ENCODE measurements around the gene ODAPH. TPM values are rescaled to one million over a fixed set of nuclear protein-coding genes. Genes with fewer than 3 reads are reported as not detected.
"Not testable (repeated sequence)": the region's sequence is repeated elsewhere in the genome, so short reads cannot be mapped to it uniquely, and the experiment has no call there.

The ODAPH gene, protein sequence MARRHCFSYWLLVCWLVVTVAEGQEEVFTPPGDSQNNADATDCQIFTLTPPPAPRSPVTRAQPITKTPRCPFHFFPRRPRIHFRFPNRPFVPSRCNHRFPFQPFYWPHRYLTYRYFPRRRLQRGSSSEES
- total RNA-seq (not detected), polyA plus RNA-seq (not detected)

DNA sequence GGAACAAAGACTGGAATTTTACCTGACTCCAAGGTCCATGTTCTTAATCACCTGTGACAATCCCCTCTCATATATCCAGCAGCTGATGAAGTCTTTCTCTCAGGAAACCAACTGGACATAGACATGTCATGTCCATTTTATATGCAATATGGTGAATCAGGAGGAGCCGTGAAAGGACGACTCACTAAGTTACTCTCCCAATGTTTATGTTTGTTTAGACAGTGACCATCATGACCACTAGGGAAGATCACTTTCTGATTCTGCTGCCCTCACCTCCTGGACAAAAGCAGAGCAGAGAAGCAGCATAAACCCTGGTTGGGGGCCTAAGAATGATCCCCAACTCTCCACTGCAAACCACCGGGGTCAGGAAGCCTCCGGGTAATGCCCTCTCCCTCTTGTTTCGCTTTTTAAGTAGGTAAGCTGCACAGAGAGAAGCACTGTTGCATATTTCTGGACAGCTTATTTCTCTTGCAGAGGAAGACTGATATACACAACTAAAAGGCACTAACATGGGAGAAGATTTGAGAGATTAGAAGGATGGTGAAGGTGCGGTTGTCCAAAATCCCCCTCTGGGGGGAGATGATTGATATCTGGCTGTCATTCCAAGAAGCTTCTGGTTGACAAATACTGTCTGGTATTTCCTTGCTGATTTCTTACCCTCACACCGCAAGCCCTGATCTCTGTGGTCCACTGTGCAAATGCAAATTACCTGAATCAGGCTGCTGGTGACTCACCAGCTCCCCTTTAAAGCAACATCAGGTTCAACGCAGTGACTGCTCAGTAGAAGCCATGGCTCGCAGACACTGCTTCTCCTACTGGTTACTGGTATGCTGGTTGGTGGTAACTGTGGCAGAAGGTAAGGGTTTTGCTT is at the start of gene ODAPH:
Gene ODAPH (plus strand): TSS at position 773 of the 871 bp plus-strand sequence. CDS start 17 bp downstream, at position 790.
- no peaks in the 10 kb centered on the region for H3K36me3 ChIP-seq (ENCODE audit: control insufficient read depth in 4 of 4, insufficient read depth in 3 of 4, low read depth in 1 of 4, low read length in 3 of 4)
- H3K4me1 ChIP-seq (ENCODE audit: control insufficient read depth in 4 of 4, insufficient read depth in 4 of 4, low read length in 3 of 4): no peaks in the 10 kb centered on the region
- no peak within 1 kb of the TSS for H3K9ac ChIP-seq (ENCODE audit: low read depth in 1 of 2, low read length in 2 of 2)
- no peak within 1 kb of the TSS for H3K27ac ChIP-seq (ENCODE audit: low read depth in 1 of 2, low read length in 2 of 2)
- H3K4me3 ChIP-seq (ENCODE audit: low read depth in 1 of 3, low read length in 3 of 3): no peak within 1 kb of the TSS
- DNase-seq (ENCODE audit: low spot score): no peak
- peaks cover 0 to 6% (median 0%) of the 10 kb centered on the region in 4 donors for H3K27me3 ChIP-seq (ENCODE audit: control insufficient read depth in 4 of 4, insufficient read depth in 4 of 4, low read length in 3 of 4)
- no peaks in the 10 kb centered on the region for H3K9me3 ChIP-seq (ENCODE audit: control insufficient read depth in 4 of 4, low read length in 3 of 4)
- 67% methylated on average over 9 of the region's 9 CpGs for WGBS
- no peak for TF ChIP-seq CTCF (IDR thresholded peaks at IDR 0.05; ENCODE audit: low read depth, low read length, missing input control)
- TF ChIP-seq, protein P1, sequence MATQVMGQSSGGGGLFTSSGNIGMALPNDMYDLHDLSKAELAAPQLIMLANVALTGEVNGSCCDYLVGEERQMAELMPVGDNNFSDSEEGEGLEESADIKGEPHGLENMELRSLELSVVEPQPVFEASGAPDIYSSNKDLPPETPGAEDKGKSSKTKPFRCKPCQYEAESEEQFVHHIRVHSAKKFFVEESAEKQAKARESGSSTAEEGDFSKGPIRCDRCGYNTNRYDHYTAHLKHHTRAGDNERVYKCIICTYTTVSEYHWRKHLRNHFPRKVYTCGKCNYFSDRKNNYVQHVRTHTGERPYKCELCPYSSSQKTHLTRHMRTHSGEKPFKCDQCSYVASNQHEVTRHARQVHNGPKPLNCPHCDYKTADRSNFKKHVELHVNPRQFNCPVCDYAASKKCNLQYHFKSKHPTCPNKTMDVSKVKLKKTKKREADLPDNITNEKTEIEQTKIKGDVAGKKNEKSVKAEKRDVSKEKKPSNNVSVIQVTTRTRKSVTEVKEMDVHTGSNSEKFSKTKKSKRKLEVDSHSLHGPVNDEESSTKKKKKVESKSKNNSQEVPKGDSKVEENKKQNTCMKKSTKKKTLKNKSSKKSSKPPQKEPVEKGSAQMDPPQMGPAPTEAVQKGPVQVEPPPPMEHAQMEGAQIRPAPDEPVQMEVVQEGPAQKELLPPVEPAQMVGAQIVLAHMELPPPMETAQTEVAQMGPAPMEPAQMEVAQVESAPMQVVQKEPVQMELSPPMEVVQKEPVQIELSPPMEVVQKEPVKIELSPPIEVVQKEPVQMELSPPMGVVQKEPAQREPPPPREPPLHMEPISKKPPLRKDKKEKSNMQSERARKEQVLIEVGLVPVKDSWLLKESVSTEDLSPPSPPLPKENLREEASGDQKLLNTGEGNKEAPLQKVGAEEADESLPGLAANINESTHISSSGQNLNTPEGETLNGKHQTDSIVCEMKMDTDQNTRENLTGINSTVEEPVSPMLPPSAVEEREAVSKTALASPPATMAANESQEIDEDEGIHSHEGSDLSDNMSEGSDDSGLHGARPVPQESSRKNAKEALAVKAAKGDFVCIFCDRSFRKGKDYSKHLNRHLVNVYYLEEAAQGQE (IDR thresholded peaks at IDR 0.05): no peak
- no peak for TF ChIP-seq EGR1 (IDR thresholded peaks at IDR 0.05; ENCODE audit: low read depth in 2 of 2)
- TF ChIP-seq FOXA2 (IDR thresholded peaks at IDR 0.05): no peak
- no peak for TF ChIP-seq JUND (IDR thresholded peaks at IDR 0.05)
- TF ChIP-seq YY1 (IDR thresholded peaks at IDR 0.05): no peak
- TF ChIP-seq RAD21 (IDR thresholded peaks at IDR 0.05): no peak
- no peak for TF ChIP-seq HNF4G (IDR thresholded peaks at IDR 0.05)
- TF ChIP-seq NR2F2 (IDR thresholded peaks at IDR 0.05): no peak
- no peak for TF ChIP-seq HNF4A (conservative IDR thresholded peaks at IDR 0.05)
- TF ChIP-seq, protein P2, sequence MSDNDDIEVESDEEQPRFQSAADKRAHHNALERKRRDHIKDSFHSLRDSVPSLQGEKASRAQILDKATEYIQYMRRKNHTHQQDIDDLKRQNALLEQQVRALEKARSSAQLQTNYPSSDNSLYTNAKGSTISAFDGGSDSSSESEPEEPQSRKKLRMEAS (IDR thresholded peaks at IDR 0.05): no peak
- TF ChIP-seq, protein P3, sequence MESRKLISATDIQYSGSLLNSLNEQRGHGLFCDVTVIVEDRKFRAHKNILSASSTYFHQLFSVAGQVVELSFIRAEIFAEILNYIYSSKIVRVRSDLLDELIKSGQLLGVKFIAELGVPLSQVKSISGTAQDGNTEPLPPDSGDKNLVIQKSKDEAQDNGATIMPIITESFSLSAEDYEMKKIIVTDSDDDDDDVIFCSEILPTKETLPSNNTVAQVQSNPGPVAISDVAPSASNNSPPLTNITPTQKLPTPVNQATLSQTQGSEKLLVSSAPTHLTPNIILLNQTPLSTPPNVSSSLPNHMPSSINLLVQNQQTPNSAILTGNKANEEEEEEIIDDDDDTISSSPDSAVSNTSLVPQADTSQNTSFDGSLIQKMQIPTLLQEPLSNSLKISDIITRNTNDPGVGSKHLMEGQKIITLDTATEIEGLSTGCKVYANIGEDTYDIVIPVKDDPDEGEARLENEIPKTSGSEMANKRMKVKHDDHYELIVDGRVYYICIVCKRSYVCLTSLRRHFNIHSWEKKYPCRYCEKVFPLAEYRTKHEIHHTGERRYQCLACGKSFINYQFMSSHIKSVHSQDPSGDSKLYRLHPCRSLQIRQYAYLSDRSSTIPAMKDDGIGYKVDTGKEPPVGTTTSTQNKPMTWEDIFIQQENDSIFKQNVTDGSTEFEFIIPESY (IDR thresholded peaks at IDR 0.05): no peak
- TF ChIP-seq SP1 (IDR thresholded peaks at IDR 0.05): no peak
- TF ChIP-seq, protein P4, sequence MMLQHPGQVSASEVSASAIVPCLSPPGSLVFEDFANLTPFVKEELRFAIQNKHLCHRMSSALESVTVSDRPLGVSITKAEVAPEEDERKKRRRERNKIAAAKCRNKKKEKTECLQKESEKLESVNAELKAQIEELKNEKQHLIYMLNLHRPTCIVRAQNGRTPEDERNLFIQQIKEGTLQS (IDR thresholded peaks at IDR 0.05): no peak
- TF ChIP-seq RXRA (IDR thresholded peaks at IDR 0.05): no peak
- TF ChIP-seq TAF1 (conservative IDR thresholded peaks at IDR 0.05): no peak
- no peak for TF ChIP-seq FOXA1 (IDR thresholded peaks at IDR 0.05)
- TF ChIP-seq GABPA (IDR thresholded peaks at IDR 0.05 in 1 of 2, conservative IDR thresholded peaks at IDR 0.05 in 1 of 2): no peak

DNA sequence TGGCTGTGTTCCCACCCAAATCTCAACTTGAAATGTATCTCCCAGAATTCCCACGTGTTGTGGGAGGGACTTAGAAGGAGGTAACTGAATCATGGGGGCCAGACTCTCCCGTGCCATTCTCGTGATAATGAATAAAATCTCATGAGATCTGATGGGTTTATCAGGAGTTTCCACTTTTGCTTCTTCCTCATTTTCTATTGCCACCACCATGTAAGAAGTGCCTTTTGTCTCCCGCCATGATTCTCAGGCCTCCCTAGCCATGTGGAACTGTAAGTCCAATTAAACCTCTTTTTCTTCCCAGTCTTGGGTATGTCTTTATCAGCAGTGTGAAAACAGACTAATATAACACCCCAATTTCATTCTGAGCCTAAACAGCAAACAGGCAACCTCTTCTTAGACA is 46.3 kb upstream of the ODAPH start:
- H3K4me3 ChIP-seq (ENCODE audit: low read depth in 1 of 3, low read length in 3 of 3); H3K27me3 ChIP-seq (ENCODE audit: control insufficient read depth in 4 of 4, insufficient read depth in 4 of 4, low read length in 3 of 4); H3K36me3 ChIP-seq (ENCODE audit: control insufficient read depth in 4 of 4, insufficient read depth in 3 of 4, low read depth in 1 of 4, low read length in 3 of 4); H3K9me3 ChIP-seq (ENCODE audit: control insufficient read depth in 4 of 4, low read length in 3 of 4); DNase-seq (ENCODE audit: low spot score); H3K27ac ChIP-seq (ENCODE audit: low read depth in 1 of 2, low read length in 2 of 2); H3K9ac ChIP-seq (ENCODE audit: low read depth in 1 of 2, low read length in 2 of 2): not testable (repeated sequence)
- peaks cover 6 to 38% (median 14%) of the 10 kb centered on the region in 4 donors for H3K4me1 ChIP-seq (ENCODE audit: control insufficient read depth in 4 of 4, insufficient read depth in 4 of 4, low read length in 3 of 4)
- 95% methylated on average over 4 of the region's 4 CpGs for WGBS

All from liver (tissue), 9 donors.